HG02642 (cell line): ENCODE results near the gene GEMIN8.

Source experiments
- ATAC-seq: cut with Tn5 transposase; IDR thresholded peaks from one replicate; pipeline ENCODE4 v1.9.1; 2021; ENCODE audit warnings: mild to moderate bottlenecking; ENCODE audit not compliant: unreplicated experiment, poor library complexity

The GEMIN8 gene

DNA sequence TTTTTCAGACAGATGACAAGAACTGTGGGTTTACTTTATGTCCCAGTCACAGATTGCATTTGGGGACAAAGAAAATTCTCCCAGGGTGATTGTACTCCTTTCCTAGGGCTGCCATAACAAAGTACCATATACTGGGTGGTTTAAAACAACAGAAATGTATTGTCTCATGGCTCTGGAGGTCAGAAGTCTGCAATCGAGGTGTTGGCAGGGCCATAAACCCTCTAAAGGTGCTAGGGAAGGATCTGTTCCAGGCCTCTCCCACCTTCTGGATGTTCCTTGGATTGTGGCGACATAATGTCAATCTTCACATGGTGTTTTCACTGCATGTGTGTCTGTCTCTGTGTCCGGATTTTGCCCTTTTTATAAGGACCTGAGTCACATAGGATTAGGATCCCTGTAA lies 12.3 kb downstream of the GEMIN8 start:
- no peak for ATAC-seq

DNA sequence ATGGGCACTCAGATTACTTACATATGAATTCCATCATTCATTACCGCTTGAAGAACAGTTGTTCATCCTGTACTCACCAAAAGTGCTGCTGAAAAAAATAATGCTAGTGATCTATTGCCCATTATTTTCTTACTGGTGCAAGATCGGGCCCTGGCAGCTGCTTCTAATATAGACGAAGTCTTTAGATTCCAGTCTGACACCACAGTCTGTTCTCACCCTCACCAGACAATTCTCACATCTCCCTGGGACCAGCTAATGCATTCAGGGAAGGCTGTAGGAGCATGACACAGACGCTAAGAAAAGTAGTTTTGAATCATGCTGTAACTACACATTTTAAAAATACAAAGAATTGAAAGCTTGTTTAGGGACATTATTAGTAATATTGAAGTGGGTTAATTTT lies 13.8 kb downstream of the GEMIN8 start:
- no peak for ATAC-seq

DNA sequence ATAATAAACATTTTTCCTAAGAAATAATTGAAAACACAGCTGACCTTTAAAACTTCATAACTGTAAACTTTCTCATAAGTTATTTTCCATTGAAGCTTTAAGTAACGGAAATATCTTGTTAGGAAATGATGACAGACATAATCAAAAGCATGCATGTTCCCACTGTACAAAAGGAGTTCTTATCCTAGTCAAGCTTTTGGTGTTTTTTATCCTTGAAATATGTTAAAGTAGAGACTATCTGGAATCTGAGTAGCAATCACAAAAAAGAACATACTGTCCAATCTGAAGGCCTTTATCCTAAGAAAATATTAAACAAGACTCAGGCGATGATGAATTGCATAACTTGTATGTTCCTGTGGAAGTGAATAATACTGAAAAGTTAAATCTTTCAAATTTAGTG lies 14.4 kb downstream of the GEMIN8 start:
- ATAC-seq: no peak

DNA sequence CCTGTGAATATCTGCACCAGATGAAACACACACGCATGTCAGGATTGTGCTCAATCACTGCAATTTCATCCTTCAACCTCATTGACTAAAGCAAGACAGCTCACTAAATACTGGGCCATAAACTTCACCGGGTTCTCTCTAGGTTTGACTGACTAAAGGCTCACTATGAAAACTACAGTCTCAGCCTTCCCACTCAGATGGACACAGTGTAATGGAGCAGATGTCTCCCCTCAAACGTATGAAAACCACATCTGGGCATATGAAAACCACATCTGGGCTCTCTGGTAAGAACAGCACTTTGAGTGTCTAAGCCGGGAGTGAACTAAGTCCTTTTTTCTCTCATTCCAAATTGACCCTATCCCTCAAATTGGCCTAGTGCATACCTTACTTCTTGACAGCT lies 15.2 kb downstream of the GEMIN8 start:
- ATAC-seq: no peak

DNA sequence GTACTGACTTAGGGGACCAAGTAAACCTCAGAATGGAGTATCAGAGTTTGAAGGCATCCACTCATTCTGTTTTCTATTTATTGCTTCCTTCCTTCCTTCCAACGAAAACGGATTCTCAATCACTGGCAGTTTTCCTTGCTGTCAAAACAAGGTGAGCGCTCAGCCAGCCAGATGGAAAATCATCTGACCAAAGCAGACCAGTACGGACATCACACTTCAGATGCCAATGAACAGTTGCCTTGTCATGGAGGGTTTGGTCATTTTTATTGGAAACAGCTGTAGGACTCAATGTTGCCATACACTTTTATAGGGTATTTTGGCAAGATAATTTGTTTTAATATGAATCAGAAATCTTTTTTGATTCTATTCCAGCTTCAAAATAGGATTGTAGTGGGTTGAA lies 16.6 kb downstream of the GEMIN8 start:
- ATAC-seq: no peak

DNA sequence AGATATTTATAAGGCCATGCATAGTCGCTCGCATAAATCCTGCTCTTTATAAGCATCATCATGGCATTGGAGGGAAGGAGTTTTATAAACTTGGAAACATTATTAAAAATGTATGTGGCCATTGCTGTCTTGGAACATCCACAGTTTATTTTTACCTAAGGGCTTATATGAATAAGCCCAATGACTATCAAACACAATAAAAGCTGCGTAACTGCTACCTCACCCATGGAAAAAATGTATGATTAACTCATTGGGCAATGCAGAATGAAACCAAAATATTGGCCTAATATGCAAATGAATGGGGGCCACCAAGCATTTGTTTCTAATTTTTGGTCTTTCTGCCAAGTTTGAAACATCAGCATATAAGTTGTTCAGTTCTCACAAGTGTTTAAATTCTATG lies 19.1 kb downstream of the GEMIN8 start:
- ATAC-seq: no peak

DNA sequence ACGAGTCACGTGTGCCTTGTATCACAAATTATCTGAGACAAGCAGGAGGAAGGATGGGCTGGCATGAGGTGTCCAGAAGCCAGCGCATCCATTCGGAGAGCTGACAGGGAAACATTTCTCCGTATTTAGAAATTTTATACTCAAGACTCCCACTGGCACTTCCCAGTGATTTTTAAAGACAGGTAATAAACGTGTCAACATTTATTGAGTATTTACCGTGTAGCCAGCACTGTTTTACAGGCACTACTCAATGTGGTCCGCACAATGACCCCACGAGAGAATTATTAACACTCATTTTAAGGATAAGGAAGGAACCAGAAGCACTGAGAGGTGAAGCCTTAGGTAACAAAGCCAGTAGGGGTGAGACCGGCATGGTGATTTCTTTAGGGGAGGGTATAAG lies 23.2 kb downstream of the GEMIN8 start:
- ATAC-seq: no peak

DNA sequence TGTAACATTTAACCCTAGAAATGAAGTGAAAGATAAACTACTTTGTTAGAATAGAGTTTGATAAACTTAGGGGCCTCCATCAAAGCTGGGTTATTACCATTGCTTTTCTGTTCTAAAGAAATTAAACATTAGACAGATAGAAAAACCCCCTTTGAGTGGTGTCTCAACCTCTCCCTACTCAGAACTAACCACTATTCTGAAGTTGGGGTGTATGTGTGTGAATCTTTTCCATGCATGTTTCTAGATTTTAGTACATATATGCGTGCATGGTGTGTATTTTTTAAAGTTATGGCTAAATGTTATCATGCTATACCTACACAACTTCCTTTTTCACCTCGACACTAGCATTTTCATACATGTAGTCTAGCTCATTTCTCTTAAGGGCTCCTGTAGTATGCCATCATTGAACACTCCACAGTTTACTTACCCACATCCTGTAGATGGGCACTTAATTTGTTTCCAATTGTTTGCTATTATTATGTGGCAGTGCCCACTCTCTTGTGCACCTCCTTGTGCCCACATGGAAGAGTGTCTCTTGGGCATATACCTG lies 25.7 kb downstream of the GEMIN8 start:
- no peak for ATAC-seq

DNA sequence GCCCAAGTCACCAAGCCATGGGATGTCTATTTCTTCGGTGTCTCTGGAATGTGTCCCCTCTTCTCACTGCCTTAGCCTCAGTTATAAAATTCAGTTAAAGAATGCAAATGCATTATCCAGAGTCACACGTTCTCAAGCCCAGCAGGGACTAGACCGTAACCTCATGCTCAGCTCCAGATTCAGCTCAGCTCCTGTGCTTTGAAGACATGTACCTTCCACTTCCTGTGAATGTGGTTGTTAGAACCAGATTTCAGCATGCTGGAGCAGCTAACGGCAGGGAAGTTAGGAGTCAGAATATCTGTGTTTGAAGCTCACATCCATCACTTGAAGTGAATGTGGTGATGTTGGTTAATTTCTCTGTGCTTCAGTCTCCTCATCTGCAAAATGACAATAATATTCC lies 26.7 kb downstream of the GEMIN8 start:
- no peak for ATAC-seq

DNA sequence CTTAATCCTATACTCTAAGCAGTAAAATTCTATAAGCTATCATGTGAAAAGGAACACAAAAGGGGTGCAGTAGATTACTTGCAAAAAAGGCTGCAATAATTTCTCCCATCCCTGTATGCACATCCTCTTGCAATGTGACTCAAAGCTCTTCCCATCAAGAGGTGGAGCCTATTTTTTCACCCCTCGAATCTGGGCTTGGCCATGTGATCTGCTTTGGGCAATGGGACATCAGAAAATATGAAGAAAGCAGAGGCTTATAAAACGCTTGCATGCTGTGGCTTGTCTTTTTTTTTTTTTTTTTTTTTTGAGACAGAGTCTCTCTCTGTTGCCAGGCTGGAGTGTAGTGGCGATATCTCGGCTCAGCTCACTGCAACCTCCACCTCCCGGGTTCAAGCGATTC lies 33.0 kb downstream of the GEMIN8 start:
- no peak for ATAC-seq

DNA sequence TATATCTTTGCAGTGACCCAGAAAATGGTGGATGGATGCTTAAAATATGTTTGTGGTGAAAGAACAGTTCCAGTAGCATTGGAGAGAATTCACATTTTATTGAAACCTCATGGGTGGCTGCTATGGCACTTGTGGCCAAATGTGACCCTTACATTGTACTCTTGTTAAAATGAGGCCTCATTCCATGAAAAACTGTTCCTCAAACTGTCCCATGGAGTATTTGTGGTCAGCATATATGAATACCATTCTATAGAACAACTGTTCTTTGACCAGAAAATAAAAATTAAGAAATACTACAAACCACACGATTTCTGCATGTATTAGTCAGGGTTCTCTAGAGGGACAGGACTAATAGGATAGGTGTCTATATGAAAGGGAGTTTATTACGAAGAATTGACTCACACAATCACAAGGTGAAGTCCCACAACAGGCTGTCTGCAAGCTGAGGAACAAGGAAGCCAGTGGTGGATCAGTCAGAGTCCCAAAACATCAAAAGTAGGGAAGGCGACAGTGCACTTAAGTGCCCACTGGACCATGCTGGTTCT lies 35.1 kb downstream of the GEMIN8 start:
- ATAC-seq: no peak

DNA sequence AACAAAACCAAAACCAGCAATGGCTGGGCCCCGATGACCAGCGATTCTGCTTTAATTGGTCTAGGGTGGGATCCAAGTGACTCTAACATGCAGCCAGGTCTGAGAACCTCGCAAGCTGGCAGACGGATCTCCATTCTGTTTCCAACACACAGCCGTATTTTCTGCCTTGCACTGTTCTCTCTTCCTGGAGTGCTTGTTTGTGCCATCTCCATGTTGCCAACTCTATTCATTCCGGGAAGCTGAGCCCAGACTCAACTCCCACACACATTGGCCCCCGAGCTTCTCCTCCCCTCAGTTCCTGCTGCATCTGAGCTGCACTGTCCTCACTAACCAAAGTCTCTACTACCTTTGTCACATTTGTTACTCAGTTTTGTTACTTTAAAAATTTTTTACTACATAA lies 35.6 kb downstream of the GEMIN8 start:
- no peak for ATAC-seq

DNA sequence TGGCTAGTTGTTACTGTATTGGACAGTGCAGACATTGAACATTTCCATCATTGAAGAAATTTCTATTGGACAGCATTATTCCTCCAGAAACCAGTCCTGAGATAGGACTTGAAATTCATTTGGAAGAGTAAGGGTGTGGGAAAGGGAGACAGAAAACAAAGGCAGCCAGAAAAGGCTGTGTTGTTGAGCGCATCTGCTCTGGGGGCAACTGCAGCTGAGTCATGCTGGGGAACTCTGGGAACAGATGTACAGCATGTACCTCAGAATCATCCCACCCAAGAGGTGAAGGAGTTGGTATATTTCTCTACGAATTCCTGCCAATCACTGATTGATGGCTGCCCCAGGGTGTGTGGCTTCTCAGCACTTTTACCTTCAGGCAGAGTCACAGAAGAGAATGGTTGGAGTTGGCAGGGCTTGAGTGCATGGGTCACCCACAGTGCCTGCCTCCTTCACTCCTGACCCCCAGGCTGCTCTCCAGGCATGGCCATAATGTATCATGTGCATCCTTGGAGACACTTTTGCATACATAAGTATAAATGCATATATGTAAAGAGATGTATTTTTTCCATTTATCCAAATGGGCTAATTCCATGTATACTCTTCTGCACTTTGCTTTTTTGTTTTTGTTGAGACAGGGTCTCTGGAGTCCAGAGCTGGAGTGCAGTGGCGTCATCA lies 39.4 kb downstream of the GEMIN8 start:
- no peak for ATAC-seq

DNA sequence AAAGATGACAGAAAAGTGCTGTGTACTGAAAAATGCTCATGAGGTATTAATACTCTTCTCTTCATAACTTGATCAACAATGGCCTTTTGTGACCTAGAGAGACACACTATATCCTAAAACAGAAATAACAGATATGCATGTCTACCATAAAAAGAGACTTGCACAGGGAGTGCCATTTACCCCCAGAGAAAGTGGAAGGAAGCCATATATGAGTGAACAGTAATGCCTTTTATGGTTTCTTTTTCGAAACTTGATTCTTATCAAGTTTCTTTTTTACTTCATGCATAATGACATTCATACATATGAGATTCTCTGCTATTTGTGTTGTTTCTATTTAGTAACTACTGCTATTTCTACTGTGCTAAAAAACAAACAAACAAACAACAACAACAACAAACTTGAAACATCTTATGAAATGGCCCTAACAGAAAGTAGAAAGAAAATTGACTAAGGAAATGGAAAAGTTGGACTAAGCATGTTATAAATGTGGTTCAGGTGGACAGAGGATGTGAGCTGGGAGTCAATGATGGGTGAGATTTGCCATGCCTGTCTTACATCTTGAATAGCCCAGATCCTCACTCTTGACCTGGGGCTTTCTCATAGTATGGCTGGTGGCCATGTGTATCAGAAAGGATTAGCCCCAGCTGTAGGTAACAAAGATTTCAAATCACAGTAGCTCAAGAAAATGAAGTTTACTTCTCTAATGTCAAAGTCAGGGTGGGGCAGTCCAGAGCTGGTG lies 43.8 kb downstream of the GEMIN8 start:
- no peak for ATAC-seq

DNA sequence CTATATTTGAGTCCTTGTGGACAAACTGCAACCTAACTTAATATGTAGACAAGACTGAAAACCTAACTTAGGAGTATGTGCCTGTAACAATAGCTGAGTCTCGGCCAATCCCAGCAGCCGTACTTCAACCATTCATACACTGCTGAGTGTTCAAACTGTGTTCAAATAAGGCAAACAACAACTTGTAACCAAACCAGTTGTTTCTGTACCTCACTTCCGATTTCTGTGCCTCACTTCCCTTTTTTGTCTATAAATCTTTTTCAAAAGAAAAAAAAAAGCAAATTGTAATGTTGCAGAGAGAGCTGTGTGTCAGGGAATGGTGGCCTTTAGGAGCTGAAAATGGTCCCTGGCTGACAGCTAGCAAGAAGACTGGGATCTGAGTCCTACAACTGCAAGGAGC lies 46.0 kb downstream of the GEMIN8 start:
- no peak for ATAC-seq

DNA sequence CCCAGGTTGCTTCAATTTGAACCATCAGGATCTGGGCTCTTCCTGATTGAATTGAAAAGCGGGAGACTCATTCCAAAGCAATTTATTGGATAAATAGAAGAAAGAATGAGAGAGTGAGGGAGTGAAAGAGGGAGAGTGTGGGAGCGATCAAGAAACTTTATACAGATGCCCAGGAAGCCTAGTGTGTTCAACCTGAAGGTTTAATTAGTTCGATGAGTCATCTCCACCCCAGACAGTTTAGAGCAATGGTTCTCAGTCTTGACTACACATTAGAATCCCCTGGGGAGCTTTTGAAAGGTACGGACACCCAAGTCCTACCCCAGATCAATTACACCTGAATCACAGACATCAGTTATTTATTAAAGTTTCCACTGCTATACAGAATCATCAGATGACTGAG lies 61.5 kb downstream of the GEMIN8 start:
- ATAC-seq: no peak

DNA sequence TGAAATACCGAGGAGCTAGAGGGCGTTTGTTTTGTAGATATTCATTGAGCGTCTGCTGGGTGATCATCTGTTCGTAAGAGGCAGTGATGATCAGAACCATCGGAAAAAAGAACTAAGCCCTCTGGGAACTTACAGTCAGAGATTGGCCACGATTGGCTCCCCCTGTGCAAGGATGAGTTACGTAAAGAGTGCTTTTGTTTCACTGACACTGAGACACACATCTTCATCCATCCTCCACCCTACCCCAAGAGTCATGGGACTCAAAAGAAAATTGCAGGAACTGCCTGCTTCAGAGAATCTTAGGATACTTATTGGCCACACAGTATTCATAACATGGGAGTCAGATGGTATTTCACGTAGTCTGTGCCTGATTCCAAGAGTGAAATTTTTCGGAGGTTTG lies 62.1 kb downstream of the GEMIN8 start:
- no peak for ATAC-seq

DNA sequence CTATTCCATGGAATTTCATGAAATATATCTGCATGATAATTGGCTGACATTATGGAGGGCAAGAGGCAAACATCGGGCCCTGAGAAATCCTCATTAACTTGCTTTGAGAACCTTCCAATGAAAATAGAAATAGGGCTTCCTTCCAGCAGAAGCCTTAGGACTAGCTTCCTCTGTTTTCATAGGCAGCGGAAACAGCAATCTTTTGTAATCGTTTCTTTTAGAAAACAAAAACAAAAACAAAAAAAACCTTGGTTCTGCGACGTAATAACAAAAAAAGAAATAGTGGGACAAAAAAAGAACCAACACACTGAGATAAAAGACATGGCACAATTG lies 62.9 kb downstream of the GEMIN8 start:
- no peak for ATAC-seq

DNA sequence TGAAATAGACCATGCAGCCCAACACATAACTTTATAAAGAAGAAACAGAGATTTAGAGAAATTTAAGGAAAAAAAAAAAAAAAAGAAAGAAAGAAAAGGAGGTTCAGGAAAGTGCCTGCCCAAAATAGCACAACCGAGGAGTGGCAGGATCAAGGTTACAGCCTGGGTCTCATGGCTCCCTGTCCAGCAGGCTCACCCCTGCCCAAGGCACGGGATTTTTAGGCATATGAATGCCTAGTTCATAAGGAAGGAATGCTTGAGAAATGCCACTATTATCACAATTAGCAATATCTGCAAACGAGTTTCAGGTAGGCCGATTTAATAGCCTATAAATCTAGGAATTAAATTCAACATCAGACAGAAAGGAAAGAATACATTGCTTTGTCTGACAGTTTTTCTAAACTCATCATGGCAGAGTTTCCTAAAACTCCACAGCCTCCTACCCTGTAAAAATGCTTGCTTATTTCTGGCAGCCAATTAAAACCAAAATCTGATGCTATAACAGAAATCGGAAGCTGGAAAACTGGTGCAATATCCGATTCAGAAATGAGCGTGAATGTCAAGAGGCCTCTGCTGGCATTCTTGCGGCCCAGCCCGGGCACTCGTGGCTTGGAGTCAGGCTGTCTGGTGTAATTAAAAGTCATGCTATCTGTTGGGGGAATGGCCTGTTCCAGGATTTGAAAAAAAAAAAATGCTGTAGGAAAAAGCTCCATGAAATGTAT lies 63.5 kb downstream of the GEMIN8 start:
- no peak for ATAC-seq

DNA sequence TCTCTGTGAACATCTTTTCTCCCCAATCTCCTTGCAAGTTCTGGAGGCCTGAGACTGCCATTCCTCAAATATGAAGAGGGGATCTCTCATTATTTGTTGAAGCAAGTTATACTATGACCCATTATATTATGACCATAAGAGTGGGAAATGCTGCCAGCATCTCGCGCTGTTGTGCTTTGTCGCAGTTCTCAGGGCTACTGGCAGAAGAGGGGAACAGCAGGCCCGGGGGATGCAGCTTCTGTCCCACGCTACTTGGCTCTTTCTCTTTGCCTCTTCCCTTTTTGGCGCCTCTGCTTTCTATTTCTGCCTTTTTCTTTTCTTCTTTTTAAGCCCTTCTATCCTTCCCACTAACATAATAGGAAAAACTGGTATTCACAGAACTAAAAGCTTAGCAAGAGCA lies 64.2 kb downstream of the GEMIN8 start:
- ATAC-seq: no peak

DNA sequence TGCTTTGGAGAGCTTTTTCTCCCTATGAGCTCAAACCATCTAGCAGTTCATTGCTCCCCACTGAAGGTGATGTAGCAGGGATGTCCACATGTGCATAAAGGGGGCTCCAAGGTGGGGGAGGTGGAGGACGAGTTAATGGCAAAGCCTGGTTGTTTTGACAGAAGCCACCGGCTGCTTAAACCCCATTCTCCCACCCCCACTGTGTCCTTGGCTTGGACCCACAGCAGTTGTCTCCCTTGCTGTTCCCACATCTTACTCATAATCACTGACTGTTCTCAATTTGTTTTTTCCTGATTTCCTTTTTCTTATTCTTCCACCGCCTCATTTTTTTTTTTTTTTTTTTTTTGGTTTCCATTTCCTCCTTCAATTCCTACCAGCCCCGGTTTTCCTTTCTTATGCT lies 72.7 kb downstream of the GEMIN8 start:
- no peak for ATAC-seq
